SK-N-SH treated with all-trans-retinoic acid at 6 μM for 48 hours (cell line): Measurements from ENCODE around the gene SLC25A42.

ENCODE experiments used
- ATAC-seq: fragments of 200-7000 bp; cut with Tn5 transposase; 3 replicates; pipeline ENCODE4 v1.9.1; 2020; ENCODE audit warnings: mild to moderate bottlenecking, moderate library complexity
- ARNTL ChIP-seq: fragments of 450-650 bp; formaldehyde crosslinking; IDR thresholded peaks from 2 replicates; pipeline ENCODE4 v1.5.0; 2020; ENCODE audit warnings: low read depth, mild to moderate bottlenecking, moderate library complexity, borderline replicate concordance
- BACH2 ChIP-seq: fragments of 250-450 bp; sonication (Bioruptor Pico); IDR thresholded peaks from 2 replicates; pipeline ENCODE4 v1.9.0; 2021; ENCODE audit warnings: mild to moderate bottlenecking, borderline replicate concordance
- CSDC2 ChIP-seq: fragments of 250-450 bp; sonication (Bioruptor Pico); IDR thresholded peaks from 2 replicates; pipeline ENCODE4 v1.5.0; 2020; ENCODE audit warnings: mild to moderate bottlenecking, moderate library complexity
- CSRNP3 ChIP-seq: fragments of 250-450 bp; sonication (Bioruptor Pico); IDR thresholded peaks from 2 replicates; pipeline ENCODE4 v1.5.1; 2021; ENCODE audit warnings: mild to moderate bottlenecking, moderate library complexity
- ESRRG ChIP-seq: fragments of 250-450 bp; sonication (Bioruptor Pico); IDR thresholded peaks from 2 replicates; pipeline ENCODE4 v1.6.1; 2021; ENCODE audit warnings: mild to moderate bottlenecking
- GLIS3 ChIP-seq: fragments of 250-450 bp; sonication (Bioruptor Pico); IDR thresholded peaks from 2 replicates; pipeline ENCODE4 v1.5.0; 2020; ENCODE audit warnings: mild to moderate bottlenecking, moderate library complexity
- OSR1 ChIP-seq: fragments of 250-450 bp; sonication (Bioruptor Pico); IDR thresholded peaks from 2 replicates; pipeline ENCODE4 v1.8.0; 2022; ENCODE audit warnings: moderate library complexity, mild to moderate bottlenecking, inconsistent platforms
- PATZ1 ChIP-seq: fragments of 250-450 bp; sonication (Bioruptor Pico); IDR thresholded peaks from 2 replicates; pipeline ENCODE4 v1.8.0; 2020; ENCODE audit warnings: mild to moderate bottlenecking, moderate library complexity, borderline replicate concordance
- PPARA ChIP-seq: fragments of 250-450 bp; sonication (Bioruptor Pico); IDR thresholded peaks from 2 replicates; pipeline ENCODE4 v1.5.0; 2020; ENCODE audit warnings: mild to moderate bottlenecking, borderline replicate concordance
- RARB ChIP-seq: fragments of 250-450 bp; sonication (Bioruptor Pico); IDR thresholded peaks from 2 replicates; pipeline ENCODE4 v1.8.0; 2021; ENCODE audit warnings: mild to moderate bottlenecking, moderate library complexity
- SNAI2 ChIP-seq: fragments of 250-450 bp; sonication (Bioruptor Pico); IDR thresholded peaks from 2 replicates; pipeline ENCODE4 v1.5.0; 2020; ENCODE audit warnings: mild to moderate bottlenecking, moderate library complexity
- TCF4 ChIP-seq: fragments of 250-450 bp; sonication (Bioruptor Pico); IDR thresholded peaks from 2 replicates; pipeline ENCODE4 v1.8.0; 2021; ENCODE audit warnings: mild to moderate bottlenecking, moderate library complexity, borderline replicate concordance
- TOX ChIP-seq: fragments of 250-450 bp; sonication (Bioruptor Pico); IDR thresholded peaks from 2 replicates; pipeline ENCODE4 v1.8.0; 2021; ENCODE audit warnings: mild to moderate bottlenecking, moderate library complexity, borderline replicate concordance
- ZC3H10 ChIP-seq: fragments of 250-450 bp; sonication (Bioruptor Pico); IDR thresholded peaks from 2 replicates; pipeline ENCODE4 v1.5.1; 2021; ENCODE audit warnings: mild to moderate bottlenecking, moderate library complexity
- ZFP3 ChIP-seq: fragments of 250-450 bp; sonication (Bioruptor Pico); IDR thresholded peaks from 2 replicates; pipeline ENCODE4 v1.5.0; 2020; ENCODE audit warnings: mild to moderate bottlenecking, moderate library complexity
- ZFP30 ChIP-seq: fragments of 450-650 bp; formaldehyde crosslinking; IDR thresholded peaks from 2 replicates; pipeline ENCODE4 v1.5.0; 2022; ENCODE audit warnings: mild to moderate bottlenecking, moderate library complexity
- ZNF565 ChIP-seq: fragments of 450-650 bp; formaldehyde crosslinking; conservative IDR thresholded peaks from 2 replicates; pipeline ENCODE4 v1.5.0; 2020; ENCODE audit warnings: low read depth, mild to moderate bottlenecking, moderate library complexity
- ZNF8 ChIP-seq: fragments of 450-650 bp; formaldehyde crosslinking; IDR thresholded peaks from 2 replicates; pipeline ENCODE4 v1.5.0; 2020; ENCODE audit warnings: mild to moderate bottlenecking, moderate library complexity
- TF ChIP-seq, protein P1 (sequence below): fragments of 250-450 bp; sonication (Bioruptor Pico); IDR thresholded peaks from 2 replicates; pipeline ENCODE4 v1.5.1; 2020; ENCODE audit warnings: low read depth, mild to moderate bottlenecking, moderate library complexity
- TF ChIP-seq, protein P2 (sequence below): fragments of 250-450 bp; sonication (Bioruptor Pico); IDR thresholded peaks from 2 replicates; pipeline ENCODE4 v1.8.0; 2021; ENCODE audit warnings: low read depth, mild to moderate bottlenecking, moderate library complexity, borderline replicate concordance

SLC25A42 gene

DNA sequence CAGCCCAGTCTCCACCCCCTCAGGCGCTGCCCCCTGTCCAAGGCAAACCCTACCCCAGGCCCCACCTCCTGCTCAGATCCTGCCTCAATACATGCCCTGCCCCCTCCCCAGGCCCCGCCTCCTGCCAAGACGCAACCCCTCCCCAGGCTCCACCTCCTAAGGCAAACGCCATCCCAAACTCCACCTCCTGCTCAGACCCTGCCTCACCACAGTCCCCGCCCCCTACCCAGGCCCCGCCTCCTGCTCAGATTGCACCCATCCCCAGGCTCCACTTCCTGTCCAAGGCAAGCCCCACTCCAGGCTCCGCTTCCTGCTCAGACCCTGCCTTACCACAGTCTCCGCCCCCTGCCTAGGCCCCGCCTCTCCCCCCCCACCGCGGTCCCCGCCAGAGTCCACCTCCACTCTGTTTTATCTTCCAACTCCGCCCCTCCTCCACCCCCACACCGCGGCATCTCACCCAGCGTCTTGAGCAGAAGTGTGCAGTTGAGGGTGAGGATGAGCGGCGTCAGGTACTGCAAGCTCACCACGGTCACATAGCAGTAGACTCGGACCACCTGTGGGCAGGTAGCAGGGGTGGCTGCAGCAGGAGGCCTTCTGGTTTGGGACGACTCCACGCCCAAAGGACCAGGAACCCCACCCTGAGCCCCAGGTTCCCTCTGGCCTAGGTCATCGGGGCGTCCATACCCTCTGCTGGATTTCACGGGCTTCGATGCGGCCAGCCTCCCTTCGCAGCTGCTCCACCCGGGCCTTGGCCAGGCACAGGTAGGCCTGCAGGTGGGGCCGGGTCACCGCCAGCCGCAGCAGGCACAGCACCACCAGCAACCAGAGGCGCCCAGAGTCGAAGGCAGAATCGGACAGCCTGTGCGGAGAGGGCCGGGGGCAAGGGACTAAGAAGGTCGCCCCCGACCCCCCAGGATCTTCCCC is 56.8 kb downstream of the SLC25A42 start:
- ATAC-seq, result peak; percentile 35
- no peak for TF ChIP-seq ZC3H10 (CRISPR knock-in tag)
- no peak for TF ChIP-seq CSRNP3
- no peak for TF ChIP-seq SNAI2 (CRISPR knock-in tag)
- no peak for TF ChIP-seq ESRRG
- no peak for TF ChIP-seq RARB (CRISPR knock-in tag)
- TF ChIP-seq, protein P1, sequence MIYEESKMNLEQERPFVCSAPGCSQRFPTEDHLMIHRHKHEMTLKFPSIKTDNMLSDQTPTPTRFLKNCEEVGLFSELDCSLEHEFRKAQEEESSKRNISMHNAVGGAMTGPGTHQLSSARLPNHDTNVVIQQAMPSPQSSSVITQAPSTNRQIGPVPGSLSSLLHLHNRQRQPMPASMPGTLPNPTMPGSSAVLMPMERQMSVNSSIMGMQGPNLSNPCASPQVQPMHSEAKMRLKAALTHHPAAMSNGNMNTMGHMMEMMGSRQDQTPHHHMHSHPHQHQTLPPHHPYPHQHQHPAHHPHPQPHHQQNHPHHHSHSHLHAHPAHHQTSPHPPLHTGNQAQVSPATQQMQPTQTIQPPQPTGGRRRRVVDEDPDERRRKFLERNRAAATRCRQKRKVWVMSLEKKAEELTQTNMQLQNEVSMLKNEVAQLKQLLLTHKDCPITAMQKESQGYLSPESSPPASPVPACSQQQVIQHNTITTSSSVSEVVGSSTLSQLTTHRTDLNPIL (CRISPR knock-in tag), result no peak
- no peak for TF ChIP-seq CSDC2 (CRISPR knock-in tag)
- no peak for TF ChIP-seq ZNF8 (CRISPR knock-in tag)
- no peak for TF ChIP-seq ZFP3 (CRISPR knock-in tag)
- TF ChIP-seq TCF4 (CRISPR knock-in tag), result no peak
- no peak for TF ChIP-seq ZFP30 (CRISPR knock-in tag)
- TF ChIP-seq TOX (CRISPR knock-in tag), result no peak
- TF ChIP-seq BACH2 (CRISPR knock-in tag), result no peak
- TF ChIP-seq PPARA (CRISPR knock-in tag), result no peak
- TF ChIP-seq GLIS3 (CRISPR knock-in tag), result no peak
- no peak for TF ChIP-seq OSR1 (CRISPR knock-in tag)
- TF ChIP-seq ARNTL (CRISPR knock-in tag), result no peak

DNA sequence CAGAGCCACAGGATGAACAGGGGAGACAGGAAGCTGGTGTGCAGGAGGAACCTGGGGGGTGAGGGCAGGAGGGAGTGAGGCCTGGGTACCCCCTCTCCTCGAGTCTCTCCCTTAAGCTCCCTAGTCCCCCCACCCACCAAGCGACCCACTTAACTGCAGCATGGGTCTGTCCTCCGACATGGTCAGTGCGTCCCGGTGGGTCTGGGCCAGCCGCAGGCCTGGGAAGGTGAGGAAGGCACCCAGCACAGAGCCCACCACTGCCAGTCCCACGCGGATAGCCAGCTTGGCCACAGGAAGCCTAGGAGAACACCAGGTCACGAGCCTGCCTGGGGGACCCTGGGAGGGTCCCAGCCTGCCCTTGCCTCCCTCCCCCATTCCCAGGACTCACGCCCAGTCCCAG is 57.6 kb downstream of the SLC25A42 start:
- TF ChIP-seq CSRNP3 (no peak), SNAI2 (CRISPR knock-in tag) (no peak), ESRRG (no peak), CSDC2 (CRISPR knock-in tag) (no peak), TOX (CRISPR knock-in tag) (no peak), ZNF565 (CRISPR knock-in tag) (no peak), ZFP3 (CRISPR knock-in tag) (no peak), RARB (CRISPR knock-in tag) (no peak), ARNTL (CRISPR knock-in tag) (no peak), PATZ1 (CRISPR knock-in tag) (no peak), ZNF8 (CRISPR knock-in tag) (no peak), BACH2 (CRISPR knock-in tag) (no peak), GLIS3 (CRISPR knock-in tag) (no peak)
- TF ChIP-seq, protein P2, sequence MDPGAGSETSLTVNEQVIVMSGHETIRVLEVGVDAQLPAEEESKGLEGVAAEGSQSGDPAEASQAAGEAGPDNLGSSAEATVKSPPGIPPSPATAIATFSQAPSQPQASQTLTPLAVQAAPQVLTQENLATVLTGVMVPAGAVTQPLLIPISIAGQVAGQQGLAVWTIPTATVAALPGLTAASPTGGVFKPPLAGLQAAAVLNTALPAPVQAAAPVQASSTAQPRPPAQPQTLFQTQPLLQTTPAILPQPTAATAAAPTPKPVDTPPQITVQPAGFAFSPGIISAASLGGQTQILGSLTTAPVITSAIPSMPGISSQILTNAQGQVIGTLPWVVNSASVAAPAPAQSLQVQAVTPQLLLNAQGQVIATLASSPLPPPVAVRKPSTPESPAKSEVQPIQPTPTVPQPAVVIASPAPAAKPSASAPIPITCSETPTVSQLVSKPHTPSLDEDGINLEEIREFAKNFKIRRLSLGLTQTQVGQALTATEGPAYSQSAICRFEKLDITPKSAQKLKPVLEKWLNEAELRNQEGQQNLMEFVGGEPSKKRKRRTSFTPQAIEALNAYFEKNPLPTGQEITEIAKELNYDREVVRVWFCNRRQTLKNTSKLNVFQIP (CRISPR knock-in tag), result no peak
- TF ChIP-seq, all 23 proteins: peak for 0

DNA sequence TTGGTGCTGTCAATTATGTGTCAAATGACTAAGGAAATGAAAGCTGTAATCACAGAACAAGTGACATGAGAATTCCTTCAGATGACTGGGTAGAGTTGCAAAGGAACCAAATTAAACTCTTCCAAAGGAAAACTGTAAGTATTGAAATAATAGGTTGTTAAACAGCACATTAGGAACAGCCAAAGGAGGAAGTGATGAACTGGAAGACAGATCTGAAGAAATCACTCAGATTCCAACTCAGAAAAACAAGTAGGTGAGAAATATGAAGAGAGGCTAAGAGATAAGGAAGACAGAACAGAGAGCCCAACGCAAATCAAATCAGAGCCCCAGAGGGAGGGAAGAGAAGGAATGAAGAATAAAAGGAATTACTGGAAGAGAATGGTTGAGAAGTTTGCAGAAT is 59.1 kb downstream of the SLC25A42 start:
- ATAC-seq, result no peak
- TF ChIP-seq ARNTL (CRISPR knock-in tag), result no peak
- peak; percentile 76 for TF ChIP-seq ZFP30 (CRISPR knock-in tag)

More for the DNA sequence above, 57.6 kb downstream of the SLC25A42 start:
- ATAC-seq, result no peak
